ENCODE results near the gene ABCG8.

DNA sequence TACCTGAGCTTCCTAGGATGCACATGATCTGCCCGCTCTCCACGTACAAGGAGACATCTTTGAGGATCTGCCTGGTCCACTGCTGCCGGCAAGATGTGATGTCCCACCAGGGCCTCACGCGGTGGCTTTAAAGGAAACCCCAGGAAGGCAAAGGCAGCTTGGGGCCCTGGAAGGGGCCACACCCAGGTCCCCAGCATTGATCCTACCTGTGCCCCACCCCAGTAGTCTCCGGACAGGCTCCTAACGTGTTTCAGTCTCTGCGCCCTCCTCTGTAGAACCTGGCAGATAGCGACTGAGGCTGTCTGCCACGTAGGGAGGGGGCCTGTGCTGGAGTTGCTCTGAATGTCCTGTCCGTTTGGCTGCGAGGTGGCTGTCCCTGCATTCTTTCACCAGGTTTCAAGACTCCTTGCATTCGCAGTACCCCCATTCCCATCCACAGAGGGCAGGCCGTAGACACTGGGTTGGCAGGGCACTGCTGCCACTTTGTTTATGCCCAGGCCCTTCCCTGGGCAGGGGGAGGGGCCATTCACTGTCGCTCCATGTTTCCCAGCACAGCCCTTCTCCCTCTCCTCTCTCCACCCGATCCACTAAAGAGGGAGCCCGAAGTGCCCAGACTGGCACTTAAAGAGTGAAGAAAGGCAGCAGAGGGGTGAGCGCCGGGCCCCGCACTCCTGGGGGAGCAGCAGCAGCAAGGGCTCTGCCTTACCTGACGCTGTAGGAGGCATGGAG lies 776 bp upstream of the ABCG8 start:
- TF ChIP-seq CTCF (IDR thresholded peaks at IDR 0.05) = no peak
- TF ChIP-seq POLR2A (IDR thresholded peaks at IDR 0.05) = no peak
